HG03439 (cell line): ENCODE measurements around the gene ALG6.
"Not testable (repeated sequence)": the region's sequence is repeated elsewhere in the genome, so short reads cannot be mapped to it uniquely, and the experiment has no call there.

Experiments used
- ATAC-seq: cut with Tn5 transposase; IDR thresholded peaks from one replicate; pipeline ENCODE4 v1.9.1; 2021; ENCODE audit warnings: mild to moderate bottlenecking, moderate library complexity; ENCODE audit not compliant: unreplicated experiment

The ALG6 gene

DNA sequence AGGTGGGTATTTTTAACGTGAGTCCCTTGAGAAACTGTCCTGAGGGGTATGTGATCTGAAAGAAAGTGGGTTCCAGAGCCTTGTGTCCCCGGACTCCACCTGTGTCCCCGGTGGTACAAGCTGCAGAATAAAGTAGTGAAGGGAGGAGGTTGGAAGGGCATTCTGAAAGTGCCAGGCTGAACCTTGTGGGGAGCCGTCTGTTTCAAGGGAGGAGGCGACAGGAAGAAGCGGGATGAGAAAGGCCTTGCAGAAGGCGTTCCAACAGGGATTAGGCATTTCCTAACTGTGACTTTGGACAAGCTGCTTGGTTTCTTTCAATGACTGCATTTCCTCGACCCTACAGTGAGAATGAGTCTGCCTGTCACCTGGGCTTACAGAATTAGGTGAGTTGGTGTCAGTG, 39.3 kb upstream of the ALG6 start:
- ATAC-seq = no peak

DNA sequence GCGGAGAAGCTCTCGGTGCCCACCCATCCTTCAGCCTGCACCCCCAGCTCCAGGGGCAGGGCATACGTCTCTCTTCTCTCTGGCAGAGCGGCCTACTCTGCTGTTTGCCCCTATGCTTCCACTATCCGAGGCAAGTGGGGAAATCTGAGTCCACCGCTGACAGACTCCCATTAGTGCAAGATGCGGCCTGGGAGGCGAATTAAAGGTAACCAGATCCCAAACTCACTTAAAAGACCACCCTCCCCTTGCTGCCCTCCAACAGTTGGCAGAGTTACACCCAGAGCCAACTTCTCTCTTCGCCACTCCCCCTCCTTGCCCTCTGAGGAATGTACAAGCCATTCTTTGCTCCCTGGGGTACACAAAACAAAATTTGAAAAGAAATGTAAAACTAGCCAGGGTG, 38.6 kb upstream of the ALG6 start:
- no peak for ATAC-seq

DNA sequence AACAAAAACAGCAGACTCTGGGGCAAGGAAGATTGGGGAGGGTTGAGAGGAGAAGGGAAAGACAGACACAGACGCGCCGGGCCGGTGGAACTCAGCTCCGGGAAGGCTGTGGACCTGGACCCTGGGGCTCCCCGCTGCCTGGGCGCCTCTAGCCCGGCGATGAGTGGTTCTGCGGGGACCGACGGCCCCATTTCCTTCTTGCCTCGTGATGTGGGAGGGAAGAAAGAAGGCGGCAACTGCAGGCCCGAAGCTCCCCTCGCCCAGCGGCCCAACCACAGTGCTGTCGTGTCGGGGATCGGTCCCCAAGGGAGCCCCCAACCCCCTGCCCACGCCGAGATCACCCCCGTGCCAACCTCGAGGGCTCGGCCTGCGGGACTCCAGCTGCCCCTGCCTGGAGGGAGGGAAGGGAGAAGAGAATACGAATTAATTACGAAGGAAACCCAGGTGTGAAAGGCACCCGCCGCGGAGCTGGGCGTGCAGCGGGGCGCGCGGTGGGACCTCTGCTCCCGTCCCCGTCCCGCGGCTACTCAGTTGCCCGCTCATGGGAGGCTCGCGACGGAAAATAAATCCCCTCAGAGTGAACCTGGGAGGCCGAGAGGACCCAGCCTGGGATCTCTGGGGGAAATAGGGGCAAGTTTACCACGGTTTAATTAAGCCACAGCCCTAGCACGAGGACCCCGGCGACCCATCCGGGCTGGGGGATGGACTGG, 37.7 kb upstream of the ALG6 start:
- ATAC-seq = no peak

DNA sequence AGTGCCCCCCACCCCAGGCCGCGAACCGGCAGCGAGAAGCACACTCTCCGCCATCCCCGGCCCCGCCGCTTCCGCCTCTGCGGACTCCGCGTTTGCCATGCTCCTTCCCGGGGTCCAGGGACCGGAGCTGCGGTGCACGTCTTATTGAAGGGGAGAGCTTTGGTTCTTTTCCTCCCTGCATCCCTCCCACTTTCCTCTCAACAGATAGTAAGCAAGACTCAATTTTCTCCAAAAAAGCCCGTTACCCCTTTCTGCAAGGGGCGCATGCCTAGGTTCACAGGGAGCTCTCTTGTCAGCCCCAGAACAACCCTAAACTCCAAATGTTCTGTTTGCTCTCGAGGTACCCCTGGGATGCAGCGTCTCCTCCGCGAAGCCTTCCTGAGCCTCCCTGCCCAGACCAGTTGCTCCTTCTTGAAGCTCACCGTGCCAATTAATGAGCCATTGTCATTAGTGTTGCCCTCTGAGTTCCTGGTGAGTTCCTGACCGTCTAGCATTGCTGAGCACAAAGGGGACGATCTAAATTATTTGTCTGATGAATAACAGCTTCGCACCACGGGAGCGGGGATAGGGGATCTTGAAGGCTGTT, 37.0 kb upstream of the ALG6 start:
- no peak for ATAC-seq

DNA sequence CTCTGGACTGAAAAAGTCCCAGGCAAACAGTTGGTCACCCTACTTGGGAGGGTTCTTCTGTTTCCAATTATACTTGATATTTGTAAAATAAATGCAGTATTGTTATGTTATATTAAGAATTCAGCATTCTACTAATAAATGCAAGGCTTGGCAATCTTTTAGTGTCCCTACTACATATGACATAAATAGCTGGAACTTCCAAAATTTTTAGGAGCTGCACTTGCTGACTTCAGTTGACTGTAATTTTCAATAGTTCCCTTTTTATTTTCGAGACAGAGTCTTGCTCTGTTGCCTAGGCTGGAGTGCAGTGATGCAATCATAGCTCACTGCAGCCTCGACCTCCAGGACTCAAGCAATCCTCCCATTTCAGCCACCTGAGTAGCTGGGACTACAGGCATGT, 25.0 kb upstream of the ALG6 start:
- ATAC-seq = no peak

DNA sequence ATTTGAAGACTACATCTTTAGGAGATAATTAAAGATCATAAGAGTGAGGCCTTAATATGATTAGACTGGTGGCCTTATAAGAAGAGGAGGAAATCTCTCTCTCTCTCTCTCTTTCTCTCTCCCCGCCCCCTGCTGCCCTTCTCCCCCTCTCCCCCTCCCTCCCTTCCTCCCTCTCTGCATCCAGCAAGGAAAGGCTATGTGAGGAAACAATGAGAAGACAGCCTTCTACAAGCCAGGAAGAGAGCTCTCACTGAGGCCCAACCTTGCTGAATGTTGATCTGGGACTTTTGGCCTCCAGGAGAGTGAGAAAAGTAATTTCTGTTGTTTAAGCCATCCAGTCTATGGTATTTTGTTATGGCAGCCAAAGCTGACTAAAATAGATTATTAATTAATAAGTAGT, 23.5 kb upstream of the ALG6 start:
- no peak for ATAC-seq

DNA sequence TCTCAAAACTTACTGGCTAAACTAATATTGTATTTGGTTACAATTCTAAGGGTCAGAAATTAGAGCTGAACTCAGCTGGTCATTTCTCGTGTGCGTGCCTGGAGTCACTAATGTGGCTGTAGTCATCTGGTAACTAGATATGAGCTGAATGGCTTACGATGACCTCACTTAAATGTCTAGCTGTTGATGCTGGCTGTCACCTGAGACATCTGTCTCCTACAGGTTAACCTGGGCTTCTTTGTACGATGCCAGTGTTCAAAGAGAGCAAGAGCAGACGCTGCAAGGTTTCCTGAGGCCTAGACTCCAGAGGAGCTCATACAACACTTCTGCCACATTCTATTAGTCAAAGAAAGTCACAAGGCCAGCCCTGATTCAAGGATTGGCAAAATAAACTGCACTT, 17.1 kb upstream of the ALG6 start:
- ATAC-seq = no peak

DNA sequence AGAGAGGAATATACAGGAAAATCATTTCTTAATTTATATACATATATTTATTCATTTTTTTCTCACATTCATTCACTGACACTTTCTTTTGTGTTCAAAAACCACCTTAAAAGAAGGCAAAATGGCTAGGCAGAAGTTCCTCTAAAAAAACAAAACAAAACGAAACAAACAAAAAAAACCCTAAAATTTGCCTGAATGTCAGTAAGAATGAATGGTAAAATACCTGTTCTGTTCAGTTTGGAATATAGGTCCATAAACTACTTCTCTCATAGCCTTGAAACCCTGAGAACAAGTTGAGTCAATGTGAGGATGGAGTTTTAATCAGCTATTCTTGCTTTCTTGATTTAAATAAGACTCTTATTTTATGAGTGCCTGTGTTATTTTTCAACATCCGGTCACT, 14.7 kb upstream of the ALG6 start:
- no peak for ATAC-seq

DNA sequence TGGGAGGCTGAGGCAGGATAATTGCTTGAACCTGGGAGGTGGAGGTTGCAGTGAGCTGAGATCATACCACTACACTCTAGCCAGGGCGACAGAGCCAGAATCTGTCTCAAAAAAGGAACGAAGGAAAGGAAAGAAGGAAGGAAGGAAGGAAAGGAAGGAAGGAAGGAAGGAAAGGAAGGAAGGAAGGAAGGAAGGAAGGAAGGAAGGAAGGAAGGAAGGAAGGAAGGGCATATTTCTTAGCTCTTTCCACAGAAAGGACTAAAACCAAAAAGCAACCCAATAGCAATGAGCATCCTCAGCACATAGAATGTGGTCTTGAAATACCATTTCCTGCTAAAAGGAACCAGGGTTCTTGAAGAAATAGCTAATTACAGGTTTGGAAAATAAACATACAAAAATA, 11.2 kb upstream of the ALG6 start:
- not testable (repeated sequence) for ATAC-seq

DNA sequence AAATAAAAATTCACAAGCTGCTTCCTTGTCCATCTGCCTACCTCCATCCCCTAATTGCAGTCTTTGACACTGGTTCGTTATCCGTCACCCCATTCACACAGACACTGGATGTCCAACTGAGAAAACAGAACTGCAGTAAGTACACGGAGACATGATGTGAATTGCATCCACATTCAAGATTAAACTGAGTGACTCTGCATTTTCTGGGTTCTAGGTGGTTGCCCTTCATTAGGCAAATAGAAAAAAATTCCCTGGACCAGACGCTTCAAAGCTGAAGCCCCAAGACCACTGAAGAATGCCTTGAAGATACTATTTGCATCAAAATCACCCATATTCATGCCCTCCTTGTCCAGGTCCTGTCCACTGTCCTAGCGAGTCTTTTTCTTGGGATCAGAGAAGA, 7.9 kb upstream of the ALG6 start:
- ATAC-seq = no peak

DNA sequence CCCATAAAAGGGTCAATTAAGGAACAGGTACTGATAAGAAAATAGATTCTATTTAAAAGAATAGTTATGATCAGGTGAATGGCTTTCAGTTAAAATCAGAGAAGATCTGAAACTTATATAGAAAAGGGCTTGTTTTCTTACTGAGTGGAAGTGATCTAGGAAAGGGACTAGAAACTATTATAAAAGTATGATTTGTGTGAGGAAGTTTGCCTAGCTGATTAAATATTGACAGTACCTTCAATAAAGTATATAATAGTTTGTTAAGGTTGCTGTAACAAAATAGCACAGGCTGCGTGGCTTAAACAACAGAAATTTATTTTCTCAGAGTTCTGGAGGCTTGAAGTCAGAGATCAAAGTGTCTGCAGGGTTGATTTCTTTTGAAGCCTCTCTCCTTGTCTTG, 5.4 kb upstream of the ALG6 start:
- no peak for ATAC-seq

DNA sequence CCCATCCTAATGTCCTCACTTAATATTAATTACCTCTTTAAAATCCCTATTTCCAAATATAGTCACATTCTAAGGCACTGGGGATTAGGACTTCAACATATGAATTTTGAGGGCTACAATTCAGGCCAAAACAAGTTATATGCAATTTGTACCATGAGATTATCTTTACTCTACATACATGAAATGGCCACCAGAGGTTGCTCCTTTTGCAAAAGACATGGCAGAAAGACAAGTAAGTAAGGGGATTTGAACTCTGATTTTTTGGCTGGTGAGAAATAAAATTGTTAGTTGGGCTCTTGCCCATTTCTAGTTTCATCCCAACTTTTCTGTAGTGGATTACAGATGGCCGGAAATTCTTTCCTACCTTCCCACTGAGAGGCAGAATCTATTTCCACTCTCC, 4.8 kb upstream of the ALG6 start:
- no peak for ATAC-seq

DNA sequence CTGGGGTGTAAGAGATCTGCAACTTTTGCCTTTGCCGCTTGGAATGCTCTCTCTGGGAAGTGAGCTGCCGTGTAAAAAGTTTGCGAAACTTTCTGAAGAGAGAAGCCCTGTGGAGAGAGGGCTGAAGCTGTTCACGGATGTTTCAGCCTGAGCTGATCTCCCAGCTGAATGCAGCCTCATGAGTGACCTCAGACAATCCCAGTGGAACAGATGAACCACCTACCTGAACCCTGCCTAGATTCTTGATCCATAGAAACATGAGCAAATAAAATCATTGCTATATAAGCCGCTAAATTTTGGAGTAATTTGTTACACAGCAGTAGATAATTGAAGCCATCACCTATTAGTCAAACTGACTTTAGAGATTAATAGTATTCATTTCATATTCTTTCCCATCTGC, 4.4 kb upstream of the ALG6 start:
- no peak for ATAC-seq

DNA sequence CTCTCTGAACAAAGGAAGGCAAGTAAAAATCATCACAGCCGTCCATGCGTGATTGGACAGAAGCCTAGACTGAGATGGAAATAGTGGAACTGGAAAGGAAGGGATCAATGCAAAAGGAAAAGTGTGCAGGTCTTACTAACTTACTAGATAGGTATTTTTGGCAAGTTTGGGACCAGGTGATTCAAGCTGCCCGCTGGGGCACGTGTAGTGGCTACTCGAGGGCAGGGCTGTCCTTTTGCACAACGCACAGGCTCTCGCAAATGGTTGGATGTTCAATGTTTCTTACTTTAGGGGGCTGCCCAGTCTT, 566 bp upstream of the ALG6 start:
- ATAC-seq = no peak

DNA sequence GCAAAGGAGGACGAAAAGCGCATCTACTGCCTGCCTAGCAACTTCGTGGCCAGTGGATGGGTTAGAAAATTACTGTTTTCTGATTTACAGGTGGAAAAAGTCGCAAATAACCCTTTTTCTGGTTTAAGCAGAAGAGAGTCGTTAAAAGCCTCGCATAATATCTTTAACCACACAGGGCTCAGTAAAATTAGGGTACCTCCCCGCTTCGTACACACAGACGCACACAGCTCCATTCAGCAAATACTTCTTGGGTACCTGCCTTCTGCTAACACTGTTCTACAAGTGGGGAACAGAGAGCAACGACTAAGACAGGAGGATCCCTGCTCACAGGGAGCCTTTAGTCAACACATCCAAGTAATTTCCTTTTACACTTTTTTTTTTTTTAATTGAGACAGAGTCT, 704 bp downstream of the ALG6 start:
- ATAC-seq = no peak

DNA sequence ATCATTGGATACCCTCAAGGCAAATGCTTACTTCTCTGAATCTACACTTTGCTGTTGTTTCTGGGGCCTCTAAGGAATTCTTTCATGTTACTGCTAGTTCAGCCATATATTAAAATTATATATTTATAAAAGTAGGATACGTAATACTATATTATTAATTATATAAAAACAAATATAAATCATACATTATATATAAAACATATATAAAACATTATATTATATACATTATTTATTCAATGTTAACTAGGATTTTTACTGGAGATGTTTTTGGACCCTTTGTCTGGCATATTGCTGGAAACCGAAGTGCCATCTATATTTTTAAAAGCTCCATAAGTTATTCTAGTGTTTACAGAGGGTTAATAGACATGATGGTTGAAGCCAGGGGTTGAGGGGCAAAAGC, 12.2 kb downstream of the ALG6 start:
- ATAC-seq = no peak

DNA sequence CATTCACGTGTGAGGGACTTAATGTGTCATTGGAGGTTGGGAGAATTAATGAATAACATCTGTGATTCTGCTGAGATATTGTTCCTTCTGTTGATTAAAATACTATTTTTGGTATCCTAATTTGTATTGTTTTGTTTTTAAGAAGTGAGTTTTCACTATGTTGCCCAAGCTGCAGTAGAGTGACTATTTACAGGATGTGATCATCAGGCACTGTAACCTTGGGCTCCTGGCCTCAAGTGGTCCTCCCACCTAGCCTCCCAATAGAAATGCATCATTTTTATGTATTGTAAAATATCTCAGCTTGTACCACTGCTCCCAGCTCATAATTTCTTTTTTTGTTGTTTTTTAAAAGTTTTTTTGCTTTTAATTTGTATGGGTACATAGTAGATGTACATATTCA, 14.3 kb downstream of the ALG6 start:
- no peak for ATAC-seq

DNA sequence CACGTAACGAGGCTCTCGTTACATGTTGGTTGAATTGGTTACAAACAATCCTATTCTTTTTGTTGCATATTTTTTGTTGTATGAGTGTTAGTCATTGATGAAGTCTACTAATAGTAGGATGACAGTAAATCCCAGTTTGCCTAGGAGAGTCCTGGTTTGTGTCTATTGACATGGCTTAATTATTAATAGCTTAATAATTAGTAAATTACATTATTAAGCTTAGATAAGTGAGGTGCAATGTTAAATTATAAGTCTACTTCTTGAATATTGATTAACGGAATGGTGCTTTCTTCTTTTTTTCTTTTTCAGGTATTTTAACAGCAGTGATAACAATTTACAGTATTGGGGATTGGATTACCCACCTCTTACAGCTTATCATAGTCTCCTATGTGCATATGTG, 34.5 kb downstream of the ALG6 start:
- no peak for ATAC-seq

DNA sequence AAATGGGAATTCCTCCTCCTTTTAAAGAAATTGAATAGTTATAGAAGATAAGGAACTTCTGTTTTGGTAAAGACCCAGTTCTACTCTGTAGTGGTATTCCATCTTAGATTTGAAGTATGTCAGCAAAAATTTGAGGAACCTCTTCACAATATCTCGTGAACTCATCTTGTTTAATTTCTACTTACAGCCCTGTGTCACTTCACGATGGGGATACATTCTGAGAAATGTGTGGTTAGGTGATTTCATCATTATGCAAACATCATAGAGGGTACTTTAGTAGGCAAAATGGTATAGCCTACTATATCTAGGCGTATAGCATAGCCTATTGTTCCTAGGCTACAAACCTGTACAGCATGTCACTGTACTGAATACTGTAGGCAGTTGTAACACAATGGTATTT, 36.0 kb downstream of the ALG6 start:
- no peak for ATAC-seq

DNA sequence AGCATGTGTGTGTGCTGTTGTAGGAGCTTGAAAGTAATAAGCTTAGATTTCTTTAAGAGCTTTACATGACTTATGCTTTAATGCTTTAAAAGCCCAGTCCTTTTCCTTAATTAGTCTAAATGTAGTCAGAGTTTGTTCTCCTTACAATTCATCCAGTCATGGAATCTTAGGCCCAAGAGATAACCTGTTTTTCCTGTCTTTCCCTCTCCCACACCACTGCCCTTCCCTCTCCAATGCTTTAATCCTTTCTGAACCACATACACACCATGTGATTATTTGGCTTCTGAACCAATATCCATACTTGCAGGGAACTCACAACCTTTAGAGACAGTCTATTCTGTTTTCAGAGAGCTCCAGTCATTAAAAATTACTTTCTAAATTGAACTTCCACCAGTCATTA, 37.6 kb downstream of the ALG6 start:
- ATAC-seq = no peak

DNA sequence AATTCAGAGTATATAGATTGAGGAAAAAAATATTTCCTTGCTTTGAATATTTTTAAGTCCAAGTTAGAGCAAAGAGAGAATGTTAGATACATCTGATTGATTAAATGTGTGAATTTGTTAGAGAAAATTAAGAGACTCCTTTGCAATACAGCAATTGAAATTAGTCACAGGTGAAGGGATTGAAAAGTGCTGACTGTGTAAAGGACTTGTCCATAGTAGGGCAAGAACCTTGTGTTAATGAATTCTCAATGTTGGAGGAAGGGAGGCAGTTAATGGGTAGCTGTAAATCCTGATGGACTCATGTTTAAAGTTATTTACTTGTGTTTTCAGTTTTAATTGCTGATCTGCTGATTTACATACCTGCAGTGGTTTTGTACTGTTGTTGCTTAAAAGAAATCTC, 38.6 kb downstream of the ALG6 start:
- ATAC-seq = no peak

DNA sequence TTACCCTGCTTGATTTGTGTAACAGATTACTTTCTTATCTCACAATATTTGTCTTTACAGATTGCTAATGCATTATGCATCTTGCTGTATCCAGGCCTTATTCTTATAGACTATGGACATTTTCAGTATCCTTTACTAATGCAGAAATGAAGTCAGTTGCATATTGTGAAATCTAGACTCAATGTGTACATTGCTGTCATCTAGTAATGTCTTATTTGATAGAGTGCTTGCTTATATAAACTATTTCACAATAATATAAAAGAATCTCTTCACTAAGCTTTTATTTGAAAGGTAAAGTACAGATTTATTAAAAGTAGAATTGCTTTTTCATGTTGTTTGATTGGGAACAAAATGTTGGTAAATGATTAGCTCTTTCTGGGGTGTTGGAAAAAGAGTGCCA, 39.6 kb downstream of the ALG6 start:
- ATAC-seq = no peak

DNA sequence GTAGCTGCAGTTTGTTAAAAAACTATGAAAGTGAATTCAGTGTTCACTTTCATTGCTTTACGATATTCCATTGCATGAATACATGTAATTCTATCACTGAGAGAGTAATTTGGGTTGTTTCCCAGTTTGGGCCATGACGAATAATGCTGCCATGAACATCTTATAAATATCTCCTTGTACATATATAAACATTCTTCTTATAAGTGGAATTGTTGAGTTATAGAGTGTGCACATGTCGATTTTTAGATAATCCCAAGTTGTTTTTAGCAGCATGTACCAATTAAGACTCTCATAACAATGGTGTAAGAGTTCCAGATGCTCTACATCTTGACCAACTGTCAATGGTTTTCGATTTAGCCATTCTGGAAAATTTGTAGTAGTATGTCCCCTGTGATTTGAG, 40.9 kb downstream of the ALG6 start:
- no peak for ATAC-seq
